Gastrocnemius medialis (tissue), 4 donors: ENCODE measurements around the gene SSC5D. TPM values are rescaled to one million over a fixed set of nuclear protein-coding genes. Genes with fewer than 3 reads are reported as not detected.
A peak's percentile ranks its signal among the peaks of the same experiment; 100 is the strongest.

Experiments used
- ATAC-seq, 2 donors: fragments of 150-250 bp; one replicate each; pipeline ENCODE4 v1.9.1; 2016
- DNase-seq, 2 donors: peaks; one replicate each; pipeline ENCODE4 v3.0.0-alpha.2; 2019
- H3K27ac ChIP-seq, 4 donors: fragments of 200-600 bp; sonication (generic); 1 replicate in 1 of 4; 2 replicates in 3 of 4; pipeline ENCODE4 v1.5.1; 2016 to 2018; ENCODE audit warnings: mild to moderate bottlenecking in 2 of 4, moderate library complexity in 1 of 4
- H3K27me3 ChIP-seq, 3 donors: fragments of 200-600 bp; sonication (generic) in 2 of 3; 1 replicate in 1 of 3; 2 replicates in 2 of 3; pipeline versions ENCODE4 v1.5.1 to v1.6.0; 2016 to 2019; ENCODE audit warnings: mild to moderate bottlenecking in 1 of 3, moderate library complexity in 1 of 3
- H3K36me3 ChIP-seq, 2 donors: fragments of 200-600 bp; sonication (generic) in 1 of 2; one replicate each; pipeline ENCODE4 v1.5.1; 2017 to 2018
- H3K4me1 ChIP-seq, 2 donors: fragments of 200-600 bp; sonication (generic) in 1 of 2; one replicate each; pipeline ENCODE4 v1.5.1; 2016 to 2017; ENCODE audit warnings: mild to moderate bottlenecking in 2 of 2
- H3K4me3 ChIP-seq, 4 donors: fragments of 200-600 bp; sonication (generic) in 3 of 4; 1 replicate in 1 of 4; 2 replicates in 3 of 4; pipeline ENCODE4 v1.5.1; 2016 to 2019; ENCODE audit warnings: mild to moderate bottlenecking in 2 of 4
- H3K9me3 ChIP-seq, 3 donors: fragments of 200-600 bp; sonication (generic) in 2 of 3; 1 replicate in 1 of 3; 2 replicates in 2 of 3; pipeline ENCODE4 v1.5.1; 2016 to 2019
- CTCF ChIP-seq, 5 experiments: fragments of 450-650 bp in 3 of 5; fragments of 200-600 bp in 2 of 5; sonication (generic) in 2 of 5; IDR thresholded peaks in 4 of 5; conservative IDR thresholded peaks in 1 of 5; 1 replicate in 4 of 5; 2 replicates in 1 of 5; pipeline ENCODE4 v1.5.1; 2016 to 2019; ENCODE audit warnings: antibody characterized with exemption in 5 of 5, mild to moderate bottlenecking in 3 of 5, moderate library complexity in 3 of 5
- POLR2A ChIP-seq, 2 donors: fragments of 450-650 bp; IDR thresholded peaks; one replicate each; pipeline ENCODE4 v1.6.1; 2017; ENCODE audit warnings: antibody characterized with exemption in 2 of 2, mild to moderate bottlenecking in 2 of 2, moderate library complexity in 2 of 2
- in situ Hi-C, 4 donors: fragments of 200-750 bp; cut with MboI; loops; one replicate each; pipeline versions ENCODE4 v1.15.0 to v1.8.0; 2017; ENCODE audit warnings: low sequenced_read_pairs in 4 of 4
- intact Hi-C: fragments of 100-400 bp; cut with DNase I; formaldehyde crosslinking; loops from one replicate; pipeline ENCODE4 v1.15.1; 2023; ENCODE audit warnings: low total_unique reads
- total RNA-seq, 4 donors: library from RNA; depleted of rRNA; stranded (reverse); fragments of >200 nt; gene quantifications; one replicate each; pipeline versions ENCODE4 v1.1.0 to v1.2.3, GENCODE V29; 2016

SSC5D gene
- total RNA-seq, 4 donors from 2014 or later: 0.53 to 2.2 (median 1.1) TPM

GRCh38 chr19:55545443-55545842, 57.2 kb downstream of the SSC5D start, which contains the start of gene SBK3:
TSS of gene SBK3 (minus strand) at chr19:55545543. CDS start at chr19:55545543, 0 bp downstream.
- Histone ChIP-seq H3K27me3 (no peaks in the 10 kb centered on the region), H3K27ac (peak within 1 kb of the TSS; percentile 90 to 98 (median 94)), H3K4me1 (peaks cover 51 to 61% of the 10 kb centered on the region in 2 donors), H3K36me3 (no peaks in the 10 kb centered on the region), H3K4me3 (peak within 1 kb of the TSS in 3 of 4 donors; percentile 4 to 17 (median 7)), H3K9me3 (no peaks in the 10 kb centered on the region)
- DNase-seq: no peak
- intact Hi-C loops: no loop called here
- in situ Hi-C loops: loop anchor here in 1 of 4 donors (5.0 kb wide), 1 partner anchor 52 kb away; the partner anchor contains the start of gene FIZ1
- no peak for TF ChIP-seq CTCF (IDR thresholded peaks at IDR 0.05 in 4 of 5, conservative IDR thresholded peaks at IDR 0.05 in 1 of 5)
- TF ChIP-seq POLR2A (IDR thresholded peaks at IDR 0.05): no peak
- ATAC-seq: no peak

- Histone ChIP-seq H3K27ac (peak overlapping the region; percentile 90 to 98 (median 94)), H3K36me3 (no peaks in the 10 kb centered on the region), H3K9me3 (no peaks in the 10 kb centered on the region), H3K4me1 (peaks cover 51 to 57% of the 10 kb centered on the region in 2 donors), H3K4me3 (peak overlapping the region in 3 of 4 donors; percentile 4 to 17 (median 7)), H3K27me3 (no peaks in the 10 kb centered on the region)
- peak; percentile 78 to 84 for DNase-seq
- in situ Hi-C loops (loop anchor here in 1 of 4 donors (5.0 kb wide), 1 partner anchor 51 kb away; the partner anchor contains the start of gene FIZ1), intact Hi-C loops (loop anchor here (2.0 kb wide), 1 partner anchor 59 kb away; the partner anchor contains the start of gene ZNF865)
- peak; percentile 44 to 69 for TF ChIP-seq POLR2A (IDR thresholded peaks at IDR 0.05)
- TF ChIP-seq CTCF (IDR thresholded peaks at IDR 0.05 in 4 of 5, conservative IDR thresholded peaks at IDR 0.05 in 1 of 5): no peak
- ATAC-seq: peak; percentile 49 to 54
Measured at GRCh38 chr19:55546011-55546410, 57.8 kb downstream of the SSC5D start.

DNA sequence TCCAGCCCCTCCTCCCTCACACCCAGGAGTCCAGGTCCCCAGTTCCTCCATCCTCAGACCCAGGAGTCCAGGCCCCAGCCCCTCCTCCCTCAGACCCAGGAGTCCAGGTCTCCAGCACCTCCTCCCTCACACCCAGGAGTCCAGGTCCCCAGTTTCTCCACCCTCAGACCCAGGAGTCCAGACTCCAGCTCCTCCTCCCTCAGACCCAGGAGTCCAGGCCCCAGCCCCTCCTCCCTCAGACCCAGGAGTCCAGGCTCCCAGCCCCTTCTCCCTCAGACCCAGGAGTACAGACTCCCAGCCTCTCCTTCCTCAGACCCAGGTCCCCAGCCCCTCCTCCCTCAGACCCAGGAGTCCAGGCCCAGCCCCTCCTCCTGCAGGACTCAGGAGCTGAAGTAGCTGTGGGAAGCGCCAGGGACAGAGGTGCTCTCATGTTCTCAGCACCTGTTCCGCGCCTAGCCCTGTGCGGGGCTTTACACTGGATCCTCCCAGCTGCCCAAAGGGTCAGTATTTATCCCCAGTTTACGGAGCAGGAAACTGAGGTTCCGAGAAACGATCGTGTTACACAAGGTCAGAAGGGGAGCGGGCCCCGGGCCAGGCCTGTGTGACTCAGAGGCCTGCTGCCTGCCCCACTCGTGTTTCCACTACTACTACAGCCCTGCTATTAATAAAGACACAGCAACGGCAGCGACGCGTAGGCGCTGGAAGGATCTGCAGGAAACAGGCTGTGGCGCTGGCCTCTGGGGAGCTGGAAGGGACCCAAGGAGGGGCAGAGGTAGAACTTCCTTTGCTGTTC, 58.8 kb downstream of the SSC5D start:
- peak overlapping the region in 3 of 4 donors; percentile 3 to 17 (median 11) for H3K4me3 ChIP-seq
- H3K27ac ChIP-seq: peak overlapping the region; percentile 90 to 98 (median 94)
- in situ Hi-C loops: loop anchor here in 1 of 4 donors (5.0 kb wide), 1 partner anchor 50 kb away; the partner anchor contains the start of gene FIZ1
- H3K36me3 ChIP-seq: no peaks in the 10 kb centered on the region
- no peaks in the 10 kb centered on the region for H3K9me3 ChIP-seq
- no peak for TF ChIP-seq CTCF (IDR thresholded peaks at IDR 0.05 in 4 of 5, conservative IDR thresholded peaks at IDR 0.05 in 1 of 5)
- TF ChIP-seq POLR2A (IDR thresholded peaks at IDR 0.05): peak; percentile 74 to 78
- H3K4me1 ChIP-seq: peaks cover 51 to 57% of the 10 kb centered on the region in 2 donors
- no peaks in the 10 kb centered on the region for H3K27me3 ChIP-seq
- peak; percentile 68 to 69 for ATAC-seq
- DNase-seq: peak; percentile 80 to 94
- intact Hi-C loops: loop anchor here (2.0 kb wide), 1 partner anchor 58 kb away; the partner anchor contains the start of gene ZNF865

DNA sequence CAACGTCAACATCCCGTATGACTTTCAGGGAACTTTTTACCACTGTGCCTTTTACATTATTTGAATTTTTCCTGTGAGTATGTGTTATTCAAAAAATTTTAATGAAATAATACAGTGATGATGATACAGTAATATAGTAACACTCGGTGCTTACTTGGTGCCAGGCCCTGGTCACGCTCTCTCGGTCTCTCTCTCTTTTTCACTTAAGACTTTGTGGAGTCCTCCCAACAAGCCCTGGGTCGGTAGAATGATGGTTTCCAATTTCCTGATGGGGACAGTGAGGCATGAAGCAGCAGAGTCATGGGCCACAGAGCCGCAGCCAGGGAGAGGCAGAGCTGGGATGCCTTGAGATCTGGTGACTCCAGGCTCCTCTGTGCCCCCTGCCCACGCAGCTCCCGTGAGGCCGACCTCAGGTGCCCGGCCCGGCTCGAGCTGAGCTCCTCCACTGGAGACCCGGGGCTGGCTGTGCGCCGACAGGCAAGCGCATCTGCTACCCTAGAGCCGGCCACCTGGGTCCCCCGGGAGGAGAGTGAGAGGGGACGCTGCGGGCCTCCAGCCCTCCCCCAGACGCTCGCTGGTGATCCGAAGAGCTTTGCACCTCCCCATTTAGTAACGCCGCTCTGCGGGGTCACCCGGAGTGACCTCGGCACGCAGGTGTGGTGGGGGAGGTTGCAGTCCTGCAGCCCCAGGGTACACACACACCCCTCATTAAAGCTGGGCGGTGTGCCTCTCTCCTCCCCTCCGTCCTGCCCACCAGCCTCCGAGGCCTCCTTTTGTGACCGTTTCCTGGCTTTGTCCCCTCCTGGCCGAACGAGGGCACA, 61.5 kb downstream of the SSC5D start:
- TF ChIP-seq POLR2A (IDR thresholded peaks at IDR 0.05) (peak; percentile 20 to 21), CTCF (IDR thresholded peaks at IDR 0.05 in 4 of 5, conservative IDR thresholded peaks at IDR 0.05 in 1 of 5) (peak in 1 of 5 experiments; percentile 15)
- ATAC-seq (peak; percentile 67 to 72), DNase-seq (peak; percentile 88 to 89)
- H3K27ac ChIP-seq: peak overlapping the region; percentile 90 to 98 (median 94)
- peaks cover 70 to 74% of the 10 kb centered on the region in 2 donors for H3K4me1 ChIP-seq
- H3K9me3 ChIP-seq: no peaks in the 10 kb centered on the region
- H3K27me3 ChIP-seq: no peaks in the 10 kb centered on the region
- H3K4me3 ChIP-seq: peak overlapping the region; percentile 31 to 52 (median 42)
- H3K36me3 ChIP-seq: no peaks in the 10 kb centered on the region
- intact Hi-C loops: no loop called here
- in situ Hi-C loops: loop anchor here in 1 of 4 donors (5.0 kb wide), 1 partner anchor 48 kb away; the partner anchor contains the start of gene FIZ1
